Medulla oblongata (tissue), 1 donor: ENCODE results near the gene SLC25A19.
"Not testable (repeated sequence)": the region's sequence is repeated elsewhere in the genome, so short reads cannot be mapped to it uniquely, and the experiment has no call there.

Source experiments
- DNase-seq: peaks from one replicate; pipeline ENCODE4 v3.0.0-alpha.2; 2015; ENCODE audit errors: extremely low spot score

The SLC25A19 gene

GRCh38 chr17:75301502-75302206 is 12.4 kb upstream of the SLC25A19 start:
- no peak for DNase-seq

- DNase-seq, result no peak
Observed at GRCh38 chr17:75301049-75301448, 11.8 kb upstream of the SLC25A19 start.

GRCh38 chr17:75300280-75300679 is 11.0 kb upstream of the SLC25A19 start:
- no peak for DNase-seq

- peak; percentile 74 for DNase-seq
Observed at GRCh38 chr17:75295201-75296158, 6.2 kb upstream of the SLC25A19 start.

GRCh38 chr17:75292810-75293448 is 3.7 kb upstream of the SLC25A19 start:
- not testable (repeated sequence) for DNase-seq

- DNase-seq, result peak; percentile 87
Observed at GRCh38 chr17:75289832-75290337, 652 bp upstream of the SLC25A19 start.

- DNase-seq, result peak; percentile 24
Observed at GRCh38 chr17:75288770-75289114, 491 bp downstream of the SLC25A19 start.

GRCh38 chr17:75288359-75288758 is 874 bp downstream of the SLC25A19 start:
- no peak for DNase-seq

- no peak for DNase-seq
Observed at GRCh38 chr17:75287221-75287620, 2.0 kb downstream of the SLC25A19 start.

- no peak for DNase-seq
Observed at GRCh38 chr17:75285123-75285522, 4.1 kb downstream of the SLC25A19 start.

- not testable (repeated sequence) for DNase-seq
Observed at GRCh38 chr17:75280189-75280588, 9.0 kb downstream of the SLC25A19 start.

- DNase-seq, result no peak
Observed at GRCh38 chr17:75277664-75278071, 11.6 kb downstream of the SLC25A19 start.

GRCh38 chr17:75273977-75274708 is 15.1 kb downstream of the SLC25A19 start:
- no peak for DNase-seq

- DNase-seq, result no peak
Observed at GRCh38 chr17:75272848-75273184, 16.4 kb downstream of the SLC25A19 start.

GRCh38 chr17:75271955-75272847 is 17.0 kb downstream of the SLC25A19 start:
- DNase-seq, result peak; percentile 64

GRCh38 chr17:75271233-75271954 is 17.8 kb downstream of the SLC25A19 start:
- peak; percentile 82 for DNase-seq

GRCh38 chr17:75270966-75271232 is 18.3 kb downstream of the SLC25A19 start, which contains the start of gene MIF4GD:
MIF4GD (minus strand) TSS chr17:75271231; CDS start chr17:75270195, 1,036 bp downstream.
- no peak for DNase-seq

GRCh38 chr17:75270218-75270965 is 18.8 kb downstream of the SLC25A19 start:
- peak; percentile 40 for DNase-seq

- DNase-seq, result no peak
Observed at GRCh38 chr17:75269844-75270217, 19.4 kb downstream of the SLC25A19 start.
